ENCODE results near the gene ANKRD12. TPM values are rescaled to one million over a fixed set of nuclear protein-coding genes. Genes with fewer than 3 reads are reported as not detected.

Gene ANKRD12
- total RNA-seq, 1 experiment from 2014 or later: 43.4 TPM

DNA sequence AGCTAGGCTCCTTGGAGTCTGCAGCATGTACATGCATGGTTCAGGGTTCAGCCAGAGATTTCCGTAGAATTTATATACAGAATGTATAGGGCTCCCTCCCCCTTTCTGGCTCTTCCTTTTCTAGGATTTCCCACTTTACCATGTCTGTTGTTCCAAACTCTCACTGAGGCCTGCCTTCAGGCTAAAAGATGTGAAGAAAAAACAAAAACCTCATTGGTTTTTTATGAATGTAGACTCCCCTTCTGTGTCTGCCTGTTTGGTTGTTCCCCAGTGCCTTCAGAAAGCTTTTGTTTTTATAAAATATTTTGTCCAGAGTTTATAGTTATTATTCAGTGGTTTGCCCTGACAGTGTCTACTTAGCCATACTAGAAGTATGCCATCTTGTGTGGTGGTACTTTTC, 30.5 kb upstream of the ANKRD12 start:
- Mint-ChIP-seq H3K36me3 (no peaks in the 10 kb centered on the region), H3K9me3 (no peaks in the 10 kb centered on the region), H3K4me1 (peaks cover 74% of the 10 kb centered on the region), H3K27me3 (ENCODE audit: low read depth) (no peaks in the 10 kb centered on the region; the same call in 1 of the 2 replicates), H3K27ac (peak overlapping the region; percentile 90), H3K4me3 (peak overlapping the region; percentile 90)
- no peak for DNase-seq (ENCODE audit: low spot score)
- ChIA-PET POLR2A (no interaction called here), CTCF (interaction anchor here (1.5 kb wide), 1 partner anchor 33 kb away, joined by 4 read pairs; no protein-coding TSS in a partner anchor)
- no peak for ATAC-seq
- TF ChIP-seq, protein P1, sequence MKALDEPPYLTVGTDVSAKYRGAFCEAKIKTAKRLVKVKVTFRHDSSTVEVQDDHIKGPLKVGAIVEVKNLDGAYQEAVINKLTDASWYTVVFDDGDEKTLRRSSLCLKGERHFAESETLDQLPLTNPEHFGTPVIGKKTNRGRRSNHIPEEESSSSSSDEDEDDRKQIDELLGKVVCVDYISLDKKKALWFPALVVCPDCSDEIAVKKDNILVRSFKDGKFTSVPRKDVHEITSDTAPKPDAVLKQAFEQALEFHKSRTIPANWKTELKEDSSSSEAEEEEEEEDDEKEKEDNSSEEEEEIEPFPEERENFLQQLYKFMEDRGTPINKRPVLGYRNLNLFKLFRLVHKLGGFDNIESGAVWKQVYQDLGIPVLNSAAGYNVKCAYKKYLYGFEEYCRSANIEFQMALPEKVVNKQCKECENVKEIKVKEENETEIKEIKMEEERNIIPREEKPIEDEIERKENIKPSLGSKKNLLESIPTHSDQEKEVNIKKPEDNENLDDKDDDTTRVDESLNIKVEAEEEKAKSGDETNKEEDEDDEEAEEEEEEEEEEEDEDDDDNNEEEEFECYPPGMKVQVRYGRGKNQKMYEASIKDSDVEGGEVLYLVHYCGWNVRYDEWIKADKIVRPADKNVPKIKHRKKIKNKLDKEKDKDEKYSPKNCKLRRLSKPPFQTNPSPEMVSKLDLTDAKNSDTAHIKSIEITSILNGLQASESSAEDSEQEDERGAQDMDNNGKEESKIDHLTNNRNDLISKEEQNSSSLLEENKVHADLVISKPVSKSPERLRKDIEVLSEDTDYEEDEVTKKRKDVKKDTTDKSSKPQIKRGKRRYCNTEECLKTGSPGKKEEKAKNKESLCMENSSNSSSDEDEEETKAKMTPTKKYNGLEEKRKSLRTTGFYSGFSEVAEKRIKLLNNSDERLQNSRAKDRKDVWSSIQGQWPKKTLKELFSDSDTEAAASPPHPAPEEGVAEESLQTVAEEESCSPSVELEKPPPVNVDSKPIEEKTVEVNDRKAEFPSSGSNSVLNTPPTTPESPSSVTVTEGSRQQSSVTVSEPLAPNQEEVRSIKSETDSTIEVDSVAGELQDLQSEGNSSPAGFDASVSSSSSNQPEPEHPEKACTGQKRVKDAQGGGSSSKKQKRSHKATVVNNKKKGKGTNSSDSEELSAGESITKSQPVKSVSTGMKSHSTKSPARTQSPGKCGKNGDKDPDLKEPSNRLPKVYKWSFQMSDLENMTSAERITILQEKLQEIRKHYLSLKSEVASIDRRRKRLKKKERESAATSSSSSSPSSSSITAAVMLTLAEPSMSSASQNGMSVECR (CRISPR knock-in tag; IDR thresholded peaks at IDR 0.05; ENCODE audit: borderline replicate concordance): no peak
- TF ChIP-seq TP53 (CRISPR knock-in tag; IDR thresholded peaks at IDR 0.05): no peak
- TF ChIP-seq HMGA2 (CRISPR knock-in tag; IDR thresholded peaks at IDR 0.05): no peak
- TF ChIP-seq ZBTB21 (CRISPR knock-in tag; IDR thresholded peaks at IDR 0.05; ENCODE audit: borderline replicate concordance): no peak
- TF ChIP-seq IRF2 (CRISPR knock-in tag; IDR thresholded peaks at IDR 0.05; ENCODE audit: borderline replicate concordance, low read depth): no peak
- TF ChIP-seq FOXK1 (CRISPR knock-in tag; IDR thresholded peaks at IDR 0.05): no peak
- no peak for TF ChIP-seq RELA (CRISPR knock-in tag; IDR thresholded peaks at IDR 0.05; ENCODE audit: borderline replicate concordance)
- TF ChIP-seq JAZF1 (CRISPR knock-in tag; IDR thresholded peaks at IDR 0.05): no peak
- TF ChIP-seq, protein P2, sequence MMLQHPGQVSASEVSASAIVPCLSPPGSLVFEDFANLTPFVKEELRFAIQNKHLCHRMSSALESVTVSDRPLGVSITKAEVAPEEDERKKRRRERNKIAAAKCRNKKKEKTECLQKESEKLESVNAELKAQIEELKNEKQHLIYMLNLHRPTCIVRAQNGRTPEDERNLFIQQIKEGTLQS (CRISPR knock-in tag; conservative IDR thresholded peaks at IDR 0.05): no peak
- TF ChIP-seq GTF2I (CRISPR knock-in tag; conservative IDR thresholded peaks at IDR 0.05): no peak
- no peak for TF ChIP-seq NR3C1 (CRISPR knock-in tag; conservative IDR thresholded peaks at IDR 0.05; ENCODE audit: low read depth)
- TF ChIP-seq OVOL2 (CRISPR knock-in tag; IDR thresholded peaks at IDR 0.05; ENCODE audit: borderline replicate concordance): no peak

DNA sequence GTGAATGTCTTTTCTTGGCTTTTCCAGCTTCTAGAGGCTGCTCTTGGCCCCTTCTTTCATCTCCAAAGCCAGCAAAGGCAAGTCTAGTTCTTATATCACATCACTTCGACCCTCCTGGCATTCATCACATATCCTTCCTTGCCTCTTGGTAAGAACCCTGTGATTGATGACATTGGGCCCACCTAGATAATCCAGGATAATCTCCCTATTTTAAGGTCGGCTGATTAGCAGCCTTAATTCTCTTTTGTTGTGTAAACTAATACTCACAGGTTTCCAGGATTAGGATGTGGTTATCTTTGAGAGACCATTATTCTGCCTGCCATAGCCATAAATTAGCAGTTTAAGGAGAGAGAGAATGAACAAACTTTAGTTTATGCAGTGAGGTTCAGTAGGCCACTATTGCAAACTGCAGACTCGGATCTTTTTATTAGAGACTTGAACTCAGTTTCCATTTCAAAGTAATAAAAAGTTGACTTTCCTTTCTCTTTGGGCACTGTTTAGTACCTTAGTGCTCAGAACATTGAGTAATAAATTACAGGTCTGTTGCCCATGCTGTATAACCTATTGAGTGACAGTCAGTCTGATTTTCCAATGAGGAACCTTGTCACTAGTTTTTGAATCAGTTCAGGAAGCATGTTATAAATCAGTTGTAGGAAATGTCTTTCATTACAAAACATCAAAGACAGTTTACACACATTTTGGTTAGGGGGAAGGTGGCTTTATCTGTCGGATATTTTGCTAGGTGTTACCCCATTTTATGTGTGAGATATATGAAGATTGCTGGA, 29.6 kb upstream of the ANKRD12 start:
- peak overlapping the region; percentile 51; the same call in 1 of the 2 replicates for H3K27ac Mint-ChIP-seq
- H3K27me3 Mint-ChIP-seq (ENCODE audit: low read depth): no peaks in the 10 kb centered on the region
- ChIA-PET CTCF (interaction anchor here (1.5 kb wide), 1 partner anchor 34 kb away, joined by 4 read pairs; no protein-coding TSS in a partner anchor), POLR2A (no interaction called here)
- no peak for TF ChIP-seq SMAD3 (CRISPR knock-in tag; IDR thresholded peaks at IDR 0.05; ENCODE audit: borderline replicate concordance)
- no peak for TF ChIP-seq ZNF121 (CRISPR knock-in tag; IDR thresholded peaks at IDR 0.05)
- TF ChIP-seq, protein P3, sequence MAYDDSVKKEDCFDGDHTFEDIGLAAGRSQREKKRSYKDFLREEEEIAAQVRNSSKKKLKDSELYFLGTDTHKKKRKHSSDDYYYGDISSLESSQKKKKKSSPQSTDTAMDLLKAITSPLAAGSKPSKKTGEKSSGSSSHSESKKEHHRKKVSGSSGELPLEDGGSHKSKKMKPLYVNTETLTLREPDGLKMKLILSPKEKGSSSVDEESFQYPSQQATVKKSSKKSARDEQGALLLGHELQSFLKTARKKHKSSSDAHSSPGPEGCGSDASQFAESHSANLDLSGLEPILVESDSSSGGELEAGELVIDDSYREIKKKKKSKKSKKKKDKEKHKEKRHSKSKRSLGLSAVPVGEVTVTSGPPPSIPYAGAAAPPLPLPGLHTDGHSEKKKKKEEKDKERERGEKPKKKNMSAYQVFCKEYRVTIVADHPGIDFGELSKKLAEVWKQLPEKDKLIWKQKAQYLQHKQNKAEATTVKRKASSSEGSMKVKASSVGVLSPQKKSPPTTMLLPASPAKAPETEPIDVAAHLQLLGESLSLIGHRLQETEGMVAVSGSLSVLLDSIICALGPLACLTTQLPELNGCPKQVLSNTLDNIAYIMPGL (CRISPR knock-in tag; IDR thresholded peaks at IDR 0.05): no peak
- no peak for TF ChIP-seq NR3C1 (CRISPR knock-in tag; conservative IDR thresholded peaks at IDR 0.05; ENCODE audit: low read depth)
- TF ChIP-seq, protein P4, sequence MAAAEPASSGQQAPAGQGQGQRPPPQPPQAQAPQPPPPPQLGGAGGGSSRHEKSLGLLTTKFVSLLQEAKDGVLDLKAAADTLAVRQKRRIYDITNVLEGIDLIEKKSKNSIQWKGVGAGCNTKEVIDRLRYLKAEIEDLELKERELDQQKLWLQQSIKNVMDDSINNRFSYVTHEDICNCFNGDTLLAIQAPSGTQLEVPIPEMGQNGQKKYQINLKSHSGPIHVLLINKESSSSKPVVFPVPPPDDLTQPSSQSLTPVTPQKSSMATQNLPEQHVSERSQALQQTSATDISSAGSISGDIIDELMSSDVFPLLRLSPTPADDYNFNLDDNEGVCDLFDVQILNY (CRISPR knock-in tag; IDR thresholded peaks at IDR 0.05): no peak
- TF ChIP-seq OVOL2 (CRISPR knock-in tag; IDR thresholded peaks at IDR 0.05; ENCODE audit: borderline replicate concordance): no peak
- no peak for TF ChIP-seq CBFB (CRISPR knock-in tag; IDR thresholded peaks at IDR 0.05; ENCODE audit: low read depth)
- no peaks in the 10 kb centered on the region for H3K9me3 Mint-ChIP-seq
- peaks cover 68% of the 10 kb centered on the region for H3K4me1 Mint-ChIP-seq
- ATAC-seq: no peak
- DNase-seq (ENCODE audit: low spot score): no peak
- peak overlapping the region; percentile 90 for H3K4me3 Mint-ChIP-seq
- peaks cover under 1% of the 10 kb centered on the region; the same call in 1 of the 2 replicates for H3K36me3 Mint-ChIP-seq
